C4-2B (cell line): ENCODE results near the gene RAPGEF4.

ENCODE experiments used
- H3K27ac ChIP-seq: fragments of 450-650 bp; 2 replicates; pipeline ENCODE4 v1.5.1; 2017
- ZFX ChIP-seq: fragments of 450-650 bp; IDR thresholded peaks from 2 replicates; pipeline ENCODE4 v1.6.1; 2017
- TF ChIP-seq, protein P1 (sequence below): fragments of 450-650 bp; conservative IDR thresholded peaks from 2 replicates; pipeline ENCODE4 v1.5.1; 2017; ENCODE audit warnings: mild to moderate bottlenecking

The RAPGEF4 gene

DNA sequence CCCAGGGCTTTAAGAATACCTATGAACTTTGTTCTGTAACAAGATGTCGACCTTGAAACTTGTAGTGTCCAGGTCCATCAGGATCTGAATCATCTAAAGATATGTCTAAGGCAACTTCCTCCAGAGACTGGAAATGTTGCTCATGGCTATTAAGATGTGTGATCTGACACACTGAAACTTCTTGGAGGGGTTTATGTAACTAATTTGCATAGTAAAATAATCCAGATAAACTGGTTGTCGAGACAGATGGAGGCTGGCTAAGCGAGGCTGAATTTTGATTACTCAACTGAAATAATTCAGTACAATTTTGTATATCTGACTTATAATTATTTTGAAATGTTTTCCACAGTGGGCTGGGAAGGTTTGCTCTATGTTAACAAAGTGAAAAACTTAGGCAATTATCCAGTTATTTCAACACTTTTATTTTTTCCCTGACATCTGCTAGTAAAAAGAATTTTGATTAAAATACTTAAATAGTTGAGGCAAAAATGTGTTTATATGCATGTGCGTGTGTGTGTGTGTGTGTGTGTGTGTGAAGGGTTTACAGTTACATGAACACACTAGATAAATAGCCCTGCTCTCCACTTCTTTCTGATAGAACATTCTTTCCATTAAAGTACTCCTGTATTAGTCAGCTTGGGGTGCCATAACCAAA is 328.6 kb downstream of the RAPGEF4 start:
- TF ChIP-seq, protein P1, sequence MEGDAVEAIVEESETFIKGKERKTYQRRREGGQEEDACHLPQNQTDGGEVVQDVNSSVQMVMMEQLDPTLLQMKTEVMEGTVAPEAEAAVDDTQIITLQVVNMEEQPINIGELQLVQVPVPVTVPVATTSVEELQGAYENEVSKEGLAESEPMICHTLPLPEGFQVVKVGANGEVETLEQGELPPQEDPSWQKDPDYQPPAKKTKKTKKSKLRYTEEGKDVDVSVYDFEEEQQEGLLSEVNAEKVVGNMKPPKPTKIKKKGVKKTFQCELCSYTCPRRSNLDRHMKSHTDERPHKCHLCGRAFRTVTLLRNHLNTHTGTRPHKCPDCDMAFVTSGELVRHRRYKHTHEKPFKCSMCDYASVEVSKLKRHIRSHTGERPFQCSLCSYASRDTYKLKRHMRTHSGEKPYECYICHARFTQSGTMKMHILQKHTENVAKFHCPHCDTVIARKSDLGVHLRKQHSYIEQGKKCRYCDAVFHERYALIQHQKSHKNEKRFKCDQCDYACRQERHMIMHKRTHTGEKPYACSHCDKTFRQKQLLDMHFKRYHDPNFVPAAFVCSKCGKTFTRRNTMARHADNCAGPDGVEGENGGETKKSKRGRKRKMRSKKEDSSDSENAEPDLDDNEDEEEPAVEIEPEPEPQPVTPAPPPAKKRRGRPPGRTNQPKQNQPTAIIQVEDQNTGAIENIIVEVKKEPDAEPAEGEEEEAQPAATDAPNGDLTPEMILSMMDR, result no peak
- no peak for TF ChIP-seq ZFX

DNA sequence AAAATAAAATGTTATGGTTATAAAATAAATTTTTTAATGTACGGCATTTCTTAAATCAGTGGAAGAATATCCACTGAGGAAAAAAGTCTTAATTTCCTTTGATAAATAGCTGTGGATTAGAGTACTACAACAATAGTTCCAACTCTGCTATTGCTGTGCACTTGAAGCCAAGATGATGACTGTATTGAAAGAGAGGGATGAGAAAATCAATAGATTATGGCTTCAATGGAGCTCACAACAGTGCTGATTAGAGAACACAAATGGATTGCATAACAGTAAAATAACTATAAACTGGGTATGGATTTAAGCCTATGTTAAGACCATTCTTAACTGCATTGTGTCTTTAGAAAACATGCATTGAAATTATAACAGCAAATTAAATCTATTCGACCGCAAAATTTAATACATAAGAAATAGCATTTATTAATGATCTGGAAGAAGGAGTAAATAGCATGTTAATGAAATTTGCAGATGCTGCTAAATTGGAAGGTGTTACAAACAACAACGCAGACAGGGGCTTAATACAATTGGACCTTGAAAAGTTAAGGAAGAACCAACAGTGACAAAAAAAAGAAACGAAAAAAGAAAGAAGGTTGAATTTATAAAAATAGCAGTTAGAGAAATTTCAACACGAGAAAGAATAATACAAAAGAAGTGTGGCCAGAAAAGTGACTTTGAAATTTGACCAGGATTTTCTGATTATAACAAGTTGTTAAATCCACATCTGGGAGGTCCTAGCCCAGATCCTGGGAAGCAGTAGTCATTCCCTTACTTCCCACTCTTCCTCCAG is 331.4 kb downstream of the RAPGEF4 start:
- TF ChIP-seq ZFX, result no peak
- TF ChIP-seq, protein P1, result no peak
- H3K27ac ChIP-seq, result no peak overlapping the region

More for the DNA sequence above, 328.6 kb downstream of the RAPGEF4 start:
- H3K27ac ChIP-seq, result no peak overlapping the region

DNA sequence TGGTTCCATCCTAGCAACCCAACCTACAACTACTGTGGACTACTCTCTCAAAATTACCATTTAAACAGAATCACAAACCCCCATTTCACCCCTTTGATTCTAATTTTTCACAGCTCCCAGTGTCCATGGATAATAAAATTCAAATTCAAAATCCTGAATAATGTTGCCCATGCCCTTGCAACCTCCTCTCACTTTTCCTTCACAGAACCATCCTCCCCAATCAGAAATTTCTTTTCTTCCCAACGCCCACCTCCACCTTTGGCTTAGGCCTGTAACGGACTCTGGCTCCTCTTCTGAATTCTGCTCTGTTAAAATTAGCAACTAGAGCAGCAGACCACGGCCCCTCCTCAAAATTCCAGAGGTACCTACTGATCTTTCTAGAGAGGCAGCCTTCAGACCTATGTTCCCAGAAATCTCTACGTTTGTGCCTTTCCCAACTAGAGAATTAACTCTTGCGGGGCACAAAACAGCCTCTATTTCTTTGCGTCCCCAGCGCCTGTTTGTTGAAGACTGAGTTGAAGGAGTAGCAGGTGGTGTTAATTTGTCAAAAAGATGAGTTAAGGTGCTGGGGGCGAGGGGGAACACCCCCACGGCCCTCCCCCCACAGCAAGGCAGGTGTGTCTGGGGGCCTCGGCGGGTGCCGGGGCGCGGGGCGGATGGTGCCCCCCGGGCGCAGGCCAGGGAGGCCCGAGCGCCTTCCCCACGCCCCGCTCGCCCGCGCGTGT is 339.6 kb downstream of the RAPGEF4 start:
- TF ChIP-seq, protein P1, result no peak
- TF ChIP-seq ZFX, result no peak
- H3K27ac ChIP-seq, result peak overlapping the region; percentile 70

DNA sequence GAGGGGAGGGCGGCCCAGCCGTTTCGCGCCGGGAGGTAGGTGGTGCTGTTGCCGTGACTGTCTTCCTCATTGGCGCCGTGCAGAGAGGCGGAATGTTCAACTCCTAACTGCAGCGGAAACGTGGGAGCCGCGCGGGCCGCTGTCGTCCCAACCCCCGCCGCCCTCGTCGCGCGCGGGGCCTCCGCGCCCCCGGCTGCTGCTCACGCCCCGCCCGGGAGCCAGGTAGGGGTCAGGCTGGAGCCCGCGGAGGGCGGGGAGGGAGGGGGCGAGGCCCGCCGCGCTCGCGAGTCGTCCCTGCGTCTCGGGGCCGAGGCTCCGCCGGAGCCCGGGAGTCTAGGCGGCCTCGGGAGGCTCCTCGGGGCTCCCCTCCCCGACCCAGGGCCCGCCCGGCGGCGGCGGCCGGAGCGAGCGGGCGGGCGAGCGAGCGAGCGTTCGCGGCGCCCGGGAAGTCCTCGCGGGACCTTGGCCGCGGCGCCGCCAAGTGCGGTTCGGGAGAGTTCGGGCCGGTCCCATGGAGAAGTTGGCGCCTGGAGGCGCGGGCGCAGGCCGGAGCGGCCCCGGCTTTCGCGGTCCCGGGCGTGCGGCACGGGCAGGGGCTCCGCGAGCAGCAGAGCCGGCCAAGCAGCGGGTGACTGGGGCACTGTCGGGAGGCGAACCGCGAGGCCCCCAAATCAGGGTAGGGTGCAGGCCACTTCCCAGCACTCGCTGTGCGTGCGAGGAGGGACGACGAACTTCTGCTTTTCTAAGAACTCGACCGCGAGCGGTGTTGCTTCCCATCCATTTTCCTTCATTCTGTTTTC is 340.3 kb downstream of the RAPGEF4 start, which contains the start of gene MAP3K20:
Gene MAP3K20, plus strand, starts transcription at position 66 of the 800 bp plus-strand sequence. CDS start 15,186 bp downstream, outside the sequence.
- TF ChIP-seq, protein P1, result peak; percentile 65
- TF ChIP-seq ZFX, result peak; percentile 89
- peak within 1 kb of the TSS; percentile 70 for H3K27ac ChIP-seq

DNA sequence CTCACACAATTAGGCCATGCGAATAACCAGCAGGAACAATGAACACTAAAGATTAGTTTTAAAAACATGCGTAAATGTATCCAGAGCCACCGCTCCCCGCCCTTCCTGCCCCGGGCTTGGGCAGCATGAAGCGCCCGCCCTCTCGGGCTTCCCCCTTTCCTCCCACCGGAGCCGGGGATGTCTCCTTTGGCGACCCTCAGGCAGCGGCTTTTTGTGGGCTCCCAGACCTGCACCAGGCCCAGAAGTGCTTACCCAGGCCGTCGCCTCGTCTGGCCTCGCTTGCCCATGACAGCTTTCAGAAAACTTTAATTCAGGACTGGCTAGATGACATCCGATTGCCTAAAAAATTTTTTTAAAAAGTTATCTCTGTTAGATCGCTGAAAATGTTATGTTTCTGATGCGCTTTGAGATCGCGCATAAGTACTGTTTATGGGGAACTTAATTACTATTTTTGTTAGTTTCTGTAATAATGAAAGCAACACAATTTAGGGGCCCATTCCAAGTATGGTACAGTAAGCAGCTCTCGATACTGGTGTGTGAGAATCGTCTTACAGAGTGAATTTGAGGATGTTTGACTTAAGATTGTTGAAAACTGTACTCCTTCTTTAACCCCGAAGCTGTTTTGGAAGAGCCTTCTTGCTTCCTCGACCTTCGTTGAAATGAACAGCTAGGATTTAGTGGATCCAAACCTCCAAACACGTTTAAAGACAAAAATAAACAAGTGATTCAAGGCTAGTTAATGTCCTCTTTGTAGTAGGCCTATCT is 341.1 kb downstream of the RAPGEF4 start:
- TF ChIP-seq, protein P1, result no peak
- no peak for TF ChIP-seq ZFX
- H3K27ac ChIP-seq, result peak overlapping the region; percentile 70

DNA sequence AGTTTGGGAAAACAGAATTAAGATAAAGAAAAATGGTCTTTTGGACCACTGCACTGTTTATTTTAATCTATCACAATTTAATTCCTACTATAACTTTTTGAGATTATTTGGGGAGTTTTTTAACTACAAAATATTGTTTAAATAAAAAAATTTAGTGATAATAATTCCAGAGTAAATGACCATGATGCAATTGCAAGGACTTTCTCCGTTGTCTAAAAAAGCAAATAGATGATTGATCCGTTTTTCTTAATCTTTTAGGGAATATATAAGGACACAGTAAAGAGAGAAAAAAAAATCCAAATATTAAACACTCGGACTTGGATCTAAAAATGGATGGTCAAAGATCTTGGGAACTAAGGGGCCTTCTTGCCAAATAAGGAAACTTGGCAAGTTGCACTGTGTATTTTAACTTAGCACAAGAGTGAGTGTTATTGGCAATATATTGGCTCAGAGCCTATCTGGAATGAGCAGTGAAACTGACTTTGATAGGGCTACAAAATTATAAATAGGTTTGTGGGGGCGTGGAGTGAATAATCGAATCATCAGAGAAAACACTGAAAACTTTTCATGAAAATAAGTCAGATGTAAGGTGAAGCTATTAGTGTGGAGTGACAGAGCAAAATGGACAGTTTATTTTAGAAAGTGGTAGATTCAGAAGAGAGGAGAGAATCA is 342.0 kb downstream of the RAPGEF4 start:
- H3K27ac ChIP-seq, result no peak overlapping the region
- no peak for TF ChIP-seq ZFX
- TF ChIP-seq, protein P1, result no peak
